GM23338 (cell line): ENCODE data around the gene MYOD1.

ENCODE experiments used
- EZH2 ChIP-seq: fragments of 200-600 bp; sonication (generic); IDR thresholded peaks from one replicate; pipeline ENCODE4 v1.8.0; 2017; ENCODE audit warnings: antibody characterized with exemption, mild to moderate bottlenecking, low read depth; ENCODE audit not compliant: unreplicated experiment
- ZNF331 ChIP-seq: fragments of 250-450 bp; sonication (Bioruptor Pico); IDR thresholded peaks from 2 replicates; pipeline ENCODE4 v1.5.0; 2020; ENCODE audit warnings: low read depth, mild to moderate bottlenecking, moderate library complexity
- TF ChIP-seq, protein P1 (sequence below), 2 experiments: fragments of 200-600 bp in 1 of 2; sonication (generic) in 1 of 2; conservative IDR thresholded peaks; 2 replicates each; pipeline versions ENCODE4 v1.5.1 to v1.6.1; 2016 to 2017; ENCODE audit warnings: antibody characterized with exemption in 2 of 2, low read depth in 2 of 2, mild to moderate bottlenecking in 2 of 2, moderate library complexity in 1 of 2

DNA sequence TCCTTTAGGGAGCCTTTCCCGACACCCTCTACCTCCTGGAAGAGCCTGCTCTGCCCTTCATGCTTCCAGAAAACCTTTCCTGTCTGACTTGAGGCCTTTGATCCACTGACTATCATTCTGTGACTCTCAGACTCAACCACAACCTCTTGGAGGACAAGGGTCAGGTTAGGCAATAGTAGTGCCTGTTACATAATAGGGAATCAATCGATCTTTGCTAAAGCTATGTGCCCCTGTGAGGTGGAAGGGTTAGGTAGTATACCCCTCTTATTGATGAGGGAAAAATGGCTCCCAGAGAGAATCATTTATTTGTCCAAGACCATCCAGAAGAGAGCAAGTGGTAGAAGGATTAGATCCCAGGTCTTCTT lies 31.4 kb downstream of the MYOD1 start:
- TF ChIP-seq, protein P1, sequence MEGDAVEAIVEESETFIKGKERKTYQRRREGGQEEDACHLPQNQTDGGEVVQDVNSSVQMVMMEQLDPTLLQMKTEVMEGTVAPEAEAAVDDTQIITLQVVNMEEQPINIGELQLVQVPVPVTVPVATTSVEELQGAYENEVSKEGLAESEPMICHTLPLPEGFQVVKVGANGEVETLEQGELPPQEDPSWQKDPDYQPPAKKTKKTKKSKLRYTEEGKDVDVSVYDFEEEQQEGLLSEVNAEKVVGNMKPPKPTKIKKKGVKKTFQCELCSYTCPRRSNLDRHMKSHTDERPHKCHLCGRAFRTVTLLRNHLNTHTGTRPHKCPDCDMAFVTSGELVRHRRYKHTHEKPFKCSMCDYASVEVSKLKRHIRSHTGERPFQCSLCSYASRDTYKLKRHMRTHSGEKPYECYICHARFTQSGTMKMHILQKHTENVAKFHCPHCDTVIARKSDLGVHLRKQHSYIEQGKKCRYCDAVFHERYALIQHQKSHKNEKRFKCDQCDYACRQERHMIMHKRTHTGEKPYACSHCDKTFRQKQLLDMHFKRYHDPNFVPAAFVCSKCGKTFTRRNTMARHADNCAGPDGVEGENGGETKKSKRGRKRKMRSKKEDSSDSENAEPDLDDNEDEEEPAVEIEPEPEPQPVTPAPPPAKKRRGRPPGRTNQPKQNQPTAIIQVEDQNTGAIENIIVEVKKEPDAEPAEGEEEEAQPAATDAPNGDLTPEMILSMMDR (conservative IDR thresholded peaks at IDR 0.05; ENCODE audit: low read depth in 2 of 2), result no peak
- no peak for TF ChIP-seq ZNF331 (CRISPR knock-in tag)
- no peak for TF ChIP-seq EZH2
